NK-92 (cell line): Measurements from ENCODE around the gene RPS6KA2.
"Not testable (repeated sequence)": the region's sequence is repeated elsewhere in the genome, so short reads cannot be mapped to it uniquely, and the experiment has no call there.

Experiments used
- DNase-seq: peaks from one replicate; lab custom pipeline; 2025; ENCODE audit not compliant: unreplicated experiment; lab: John Stamatoyannopoulos, UW

RPS6KA2 gene

DNA sequence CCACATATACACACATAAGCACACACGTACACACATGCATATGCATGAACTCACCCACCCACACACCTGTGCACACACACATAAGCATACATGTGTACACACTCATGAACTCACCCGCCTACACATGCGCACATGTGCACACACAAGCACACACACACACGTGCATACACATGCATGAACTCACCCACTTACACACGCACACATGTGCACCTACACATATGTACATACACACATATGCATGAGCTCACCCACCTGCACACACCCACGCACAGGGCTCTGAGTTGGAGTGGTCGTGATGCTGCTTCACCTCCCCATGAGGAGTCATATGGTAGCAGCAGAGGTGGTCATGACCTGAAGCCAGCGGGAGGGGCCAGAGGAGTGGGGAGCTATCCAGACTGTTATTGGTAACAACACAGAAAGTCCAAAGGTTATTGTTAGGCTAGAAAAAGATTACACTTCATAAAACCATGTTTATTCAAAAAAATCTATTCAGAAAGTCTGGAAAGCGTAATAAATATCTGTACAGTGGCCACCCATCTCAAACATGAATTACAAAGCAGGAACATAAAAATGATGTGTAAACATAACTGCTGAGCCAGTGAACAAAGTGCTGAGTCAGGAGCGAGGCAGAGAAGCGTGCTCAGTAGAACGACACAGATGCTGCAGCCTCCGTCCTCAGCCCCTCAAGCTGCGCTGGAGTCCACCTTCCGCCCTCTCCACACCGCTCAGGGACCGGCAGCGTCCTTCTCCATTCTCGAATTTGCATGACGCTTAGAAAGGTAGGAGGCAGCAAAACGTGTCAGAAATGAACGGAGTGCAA, 217.9 kb downstream of the RPS6KA2 start:
- no peak for DNase-seq

- no peak for DNase-seq
Measured at GRCh38 chr6:166406197-166406596, 220.9 kb downstream of the RPS6KA2 start.

- DNase-seq = no peak
Measured at GRCh38 chr6:166405386-166405785, 221.7 kb downstream of the RPS6KA2 start.

DNA sequence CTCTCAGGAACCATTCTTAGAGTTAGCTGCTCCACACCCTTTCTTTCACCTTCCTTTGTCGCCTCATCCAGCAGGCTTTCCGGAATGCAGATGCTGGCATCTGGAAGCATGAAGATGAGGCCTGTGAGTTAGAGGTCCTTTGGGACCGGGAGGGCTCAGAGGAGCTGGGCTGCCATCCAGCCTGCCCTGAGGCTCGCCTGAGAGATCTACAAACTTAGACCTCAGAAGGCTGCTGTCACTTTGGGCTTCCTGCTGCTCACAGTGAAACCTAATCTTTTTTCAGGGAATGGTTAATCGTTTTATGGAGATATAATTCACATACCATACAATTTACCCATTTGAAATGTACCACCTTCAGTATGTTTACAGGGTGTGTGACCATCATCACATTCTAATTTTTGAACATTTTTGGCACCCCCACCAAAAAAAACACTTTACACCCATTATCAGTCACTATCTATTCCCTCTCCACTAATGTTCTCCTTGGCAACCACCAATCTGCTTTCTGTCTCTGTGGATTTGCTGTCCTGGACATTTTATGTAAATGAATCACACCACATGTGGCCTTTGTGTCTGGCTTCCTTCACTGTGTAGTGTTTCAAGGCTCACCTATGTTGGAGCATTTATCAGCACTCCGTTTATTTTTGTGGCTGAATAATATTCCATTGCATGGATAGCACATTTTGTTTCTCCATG, 224.3 kb downstream of the RPS6KA2 start:
- DNase-seq = no peak

DNA sequence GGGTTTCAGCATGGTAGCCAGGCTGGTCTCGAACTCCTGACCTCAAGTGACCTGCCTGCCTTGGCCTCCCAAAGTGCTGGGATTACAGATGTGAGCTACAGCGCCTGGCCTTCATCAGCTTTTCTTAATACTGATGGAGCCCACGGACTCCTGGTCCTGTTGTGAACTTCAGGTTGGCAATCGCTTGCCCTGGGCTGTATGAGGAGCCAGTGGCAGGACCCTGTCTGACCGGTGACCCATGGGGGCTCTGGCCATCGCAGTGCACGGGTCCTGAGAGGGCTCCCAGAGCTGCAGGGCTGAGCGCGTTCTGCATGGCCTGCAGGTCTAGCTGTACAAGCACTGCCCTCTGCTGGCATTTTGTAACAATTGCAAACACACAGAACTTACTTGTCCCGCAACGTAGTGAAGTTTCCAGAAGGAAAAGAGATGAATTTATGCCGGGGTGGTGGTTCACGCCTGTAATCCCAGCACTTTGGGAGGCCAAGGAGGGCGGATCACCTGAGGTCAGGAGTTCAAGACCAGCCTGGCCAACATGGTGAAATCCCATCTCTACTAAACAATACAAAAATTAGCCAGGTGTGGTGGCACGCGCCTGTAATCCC, 226.3 kb downstream of the RPS6KA2 start:
- DNase-seq = not testable (repeated sequence)

- no peak for DNase-seq
Measured at GRCh38 chr6:166400181-166400580, 226.9 kb downstream of the RPS6KA2 start.

- DNase-seq = no peak
Measured at GRCh38 chr6:166398348-166398747, 228.7 kb downstream of the RPS6KA2 start.

- DNase-seq = no peak
Measured at GRCh38 chr6:166397849-166398248, 229.2 kb downstream of the RPS6KA2 start.

DNA sequence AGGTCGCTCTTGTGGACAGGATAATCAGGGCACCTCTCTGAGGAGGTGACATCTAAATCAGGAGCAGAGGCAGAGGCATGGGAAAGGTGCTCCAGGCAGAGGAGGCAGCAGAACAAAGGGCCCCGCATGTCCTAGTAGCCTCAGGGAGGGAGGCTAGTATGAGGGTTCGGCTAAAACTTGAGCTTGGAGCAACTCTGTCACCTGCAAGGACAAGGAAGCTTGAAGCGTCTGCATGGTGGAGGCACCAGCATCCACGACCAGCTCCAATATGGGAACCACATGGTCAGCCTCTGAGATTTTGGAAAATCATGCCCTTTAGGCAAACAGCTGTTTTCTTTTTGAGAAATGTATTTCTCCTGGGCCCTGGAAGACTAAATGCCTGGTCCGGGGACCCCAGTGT, 231.3 kb downstream of the RPS6KA2 start:
- no peak for DNase-seq

GRCh38 chr6:166395351-166395750, 231.7 kb downstream of the RPS6KA2 start:
- DNase-seq = no peak

DNA sequence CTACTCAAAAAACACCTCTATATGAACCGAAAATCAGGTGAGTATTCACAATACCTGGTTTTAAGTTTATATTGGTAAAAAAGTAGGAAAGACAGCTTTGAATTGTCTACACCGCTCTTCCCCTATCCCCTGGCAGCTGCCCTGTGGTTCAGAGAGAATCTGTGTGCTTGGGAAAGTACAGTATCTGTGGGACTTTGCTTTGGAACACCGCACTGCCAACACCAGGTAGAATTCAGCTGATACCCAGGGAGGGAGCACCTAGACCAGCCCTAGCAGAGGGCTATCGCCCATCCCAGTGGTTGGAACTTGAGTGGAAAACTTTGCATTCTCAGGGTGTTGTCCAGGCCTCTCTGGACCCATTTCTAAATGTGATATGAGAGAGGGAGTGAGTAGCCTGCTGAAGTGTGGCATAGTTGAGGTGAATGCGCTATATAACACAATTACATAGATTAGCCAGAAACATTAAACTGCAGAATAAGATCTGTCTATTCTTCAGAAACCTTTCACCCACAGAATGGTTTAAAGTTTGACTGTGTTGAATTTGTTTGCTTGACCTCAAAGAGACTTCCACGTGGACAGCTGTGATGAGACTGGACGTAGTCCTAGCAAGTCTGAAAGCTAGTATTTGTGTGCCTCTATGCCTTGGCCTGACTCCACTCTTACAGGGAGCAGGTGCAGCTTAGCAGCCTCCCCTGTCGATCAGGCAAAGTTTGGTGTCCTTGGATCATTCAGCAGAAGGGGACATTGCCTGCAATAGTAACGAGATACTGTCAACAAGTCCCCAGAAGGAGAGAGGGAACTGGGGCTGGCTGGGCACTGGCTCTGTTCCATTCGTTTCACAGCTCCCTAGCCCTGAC, 232.8 kb downstream of the RPS6KA2 start:
- DNase-seq = no peak

DNA sequence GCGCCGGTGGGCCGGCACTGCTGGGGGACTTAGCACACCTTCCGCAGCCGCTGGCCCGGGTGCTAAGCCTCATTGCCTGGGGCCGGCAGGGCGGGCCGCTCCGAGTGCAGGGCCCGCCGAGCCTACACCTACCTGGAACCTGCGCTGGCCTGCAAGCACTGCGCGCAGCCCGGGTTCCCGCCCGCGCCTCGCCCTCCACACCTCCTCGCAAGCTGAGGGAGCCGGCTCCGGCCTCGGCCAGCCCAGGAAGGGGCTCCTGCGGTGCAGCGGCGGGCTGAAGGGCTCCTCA, 233.6 kb downstream of the RPS6KA2 start:
- DNase-seq = no peak

- not testable (repeated sequence) for DNase-seq
Measured at GRCh38 chr6:166392755-166393534, 234.1 kb downstream of the RPS6KA2 start.

DNA sequence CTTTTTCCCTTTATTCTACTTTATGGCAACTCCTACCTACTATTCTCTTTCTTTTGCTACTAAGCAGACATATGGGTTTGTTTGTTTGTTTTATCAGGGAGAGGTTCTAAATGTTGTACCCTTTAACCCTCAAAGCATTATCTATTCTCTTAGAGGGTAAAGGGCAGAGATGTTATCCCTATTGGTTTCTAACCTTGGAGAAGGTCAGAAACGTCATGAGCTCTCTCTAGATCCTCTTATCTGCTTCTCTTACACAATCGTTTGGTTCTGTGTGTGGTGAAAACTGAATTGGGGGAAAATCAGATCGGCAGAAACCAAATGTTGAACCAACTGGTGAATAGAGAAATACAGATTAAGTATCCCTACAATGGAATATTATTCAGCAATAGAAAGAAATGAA, 237.9 kb downstream of the RPS6KA2 start:
- DNase-seq = no peak

DNA sequence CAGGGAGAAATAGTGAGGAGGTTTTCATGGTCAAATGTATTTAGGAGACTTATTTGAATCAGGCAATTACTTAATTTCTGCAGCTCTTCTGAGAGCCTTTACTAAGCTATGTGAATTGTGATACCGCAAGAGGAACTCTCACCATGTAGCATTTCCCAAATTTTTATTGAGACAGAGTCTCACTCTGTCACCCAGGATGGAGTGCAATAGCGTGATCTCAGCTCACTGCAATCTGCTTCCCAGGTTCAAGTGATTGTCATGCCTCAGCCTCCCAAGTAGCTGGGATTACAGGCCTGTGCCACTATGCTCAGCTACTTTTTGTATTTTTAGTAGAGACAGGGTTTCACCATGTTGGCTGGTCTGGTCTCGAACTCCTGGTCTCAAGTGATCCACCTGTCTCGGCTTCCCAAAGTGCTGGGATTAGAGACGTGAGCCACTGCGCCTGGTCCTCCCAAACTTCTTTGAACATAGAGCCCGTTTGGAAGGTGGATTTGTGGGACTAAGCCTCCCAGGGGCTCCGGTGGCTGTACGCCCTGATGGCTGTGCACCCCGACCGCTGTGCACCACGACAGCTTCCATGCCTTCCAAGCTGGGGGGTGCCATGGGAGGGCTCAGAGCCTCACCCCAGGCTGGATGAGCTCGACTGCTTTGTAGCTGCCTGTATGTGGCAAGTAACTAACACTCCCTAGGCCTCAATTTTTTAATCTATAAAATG, 238.6 kb downstream of the RPS6KA2 start:
- no peak for DNase-seq

- no peak for DNase-seq
Measured at GRCh38 chr6:166387642-166388289, 239.3 kb downstream of the RPS6KA2 start.

- DNase-seq = not testable (repeated sequence)
Measured at GRCh38 chr6:166387098-166387497, 240.0 kb downstream of the RPS6KA2 start.

- DNase-seq = no peak
Measured at GRCh38 chr6:166386111-166386510, 240.9 kb downstream of the RPS6KA2 start.

GRCh38 chr6:166383802-166384363, 243.2 kb downstream of the RPS6KA2 start:
- not testable (repeated sequence) for DNase-seq
